ENCODE data around the gene ALDH1A3.

The ALDH1A3 gene

GRCh38 chr15:100949691-100950090, 70.1 kb downstream of the ALDH1A3 start:
- H3K4me1 Mint-ChIP-seq: peaks cover 17% of the 10 kb centered on the region
- H3K4me3 Mint-ChIP-seq: no peak overlapping the region
- TF ChIP-seq CTCF (IDR thresholded peaks at IDR 0.05; ENCODE audit: unreplicated experiment in 3 of 3): no peak
- no peaks in the 10 kb centered on the region for H3K36me3 Mint-ChIP-seq (ENCODE audit: low read depth)
- H3K27ac Mint-ChIP-seq: no peak overlapping the region
- no peaks in the 10 kb centered on the region for H3K27me3 Mint-ChIP-seq (ENCODE audit: low read depth)
- H3K9me3 Mint-ChIP-seq: no peaks in the 10 kb centered on the region

DNA sequence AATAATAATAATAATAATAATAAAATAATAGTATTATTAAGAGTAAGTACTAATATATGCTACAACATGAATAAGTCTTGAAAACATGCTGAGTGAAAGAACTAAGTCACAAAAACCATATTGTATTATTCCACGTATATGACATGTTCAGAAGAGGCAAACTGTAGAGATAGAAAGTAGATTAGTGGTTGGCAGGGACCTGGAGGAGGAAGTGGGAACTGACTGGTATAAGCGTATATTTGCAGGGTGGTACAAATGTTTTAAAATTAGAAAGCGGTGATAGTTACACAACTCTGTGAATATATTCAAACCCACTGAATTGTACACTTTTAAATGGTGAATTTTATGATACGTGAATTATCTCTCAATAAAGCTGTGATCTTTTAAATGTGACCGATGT, 72.3 kb downstream of the ALDH1A3 start:
- Mint-ChIP-seq H3K9me3 (no peaks in the 10 kb centered on the region), H3K27ac (no peak overlapping the region), H3K36me3 (ENCODE audit: low read depth) (no peaks in the 10 kb centered on the region), H3K4me3 (no peak overlapping the region), H3K4me1 (peaks cover 13% of the 10 kb centered on the region), H3K27me3 (ENCODE audit: low read depth) (no peaks in the 10 kb centered on the region)
- TF ChIP-seq CTCF (IDR thresholded peaks at IDR 0.05; ENCODE audit: unreplicated experiment in 3 of 3): no peak

GRCh38 chr15:100952566-100952965, 72.9 kb downstream of the ALDH1A3 start:
- Mint-ChIP-seq H3K36me3 (ENCODE audit: low read depth) (no peaks in the 10 kb centered on the region), H3K4me1 (peaks cover 11% of the 10 kb centered on the region), H3K9me3 (no peaks in the 10 kb centered on the region), H3K27ac (no peak overlapping the region), H3K4me3 (no peak overlapping the region), H3K27me3 (ENCODE audit: low read depth) (no peaks in the 10 kb centered on the region)
- TF ChIP-seq CTCF (IDR thresholded peaks at IDR 0.05; ENCODE audit: unreplicated experiment in 3 of 3): no peak

DNA sequence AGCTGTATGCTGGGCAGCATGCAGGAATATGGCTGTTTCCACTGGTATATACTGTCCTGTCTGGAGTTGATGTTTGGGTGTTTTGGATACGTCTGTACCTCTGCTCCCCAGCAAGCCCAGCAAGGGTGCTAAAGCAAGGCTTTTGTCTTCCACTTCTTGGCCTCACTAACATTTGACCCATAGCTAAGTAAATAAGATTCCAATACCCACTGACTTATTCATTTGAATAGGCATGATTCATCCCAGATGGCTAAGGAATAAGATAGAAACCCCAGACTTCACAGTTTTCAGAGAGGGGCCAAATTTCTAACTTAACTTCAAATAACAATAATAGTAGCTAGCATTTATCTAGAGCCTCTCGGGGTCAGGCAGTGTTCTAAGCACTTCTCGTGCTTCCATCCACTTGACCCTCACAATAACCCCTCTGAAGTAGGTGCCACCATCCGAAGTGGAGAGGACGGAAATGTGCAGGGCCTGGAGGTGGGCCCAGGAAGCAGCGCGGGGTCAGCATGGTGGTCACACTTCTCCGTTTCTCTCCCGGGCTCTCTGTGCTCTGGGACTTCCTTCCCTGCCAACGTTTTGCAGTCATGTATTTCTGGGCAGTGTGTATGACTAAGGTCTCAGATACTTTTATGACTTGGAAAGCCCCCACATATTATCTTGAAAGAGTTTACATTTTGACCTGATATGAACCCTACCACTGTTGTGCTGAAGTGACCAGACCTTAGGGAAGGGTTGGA, 78.9 kb downstream of the ALDH1A3 start:
- Mint-ChIP-seq H3K27me3 (ENCODE audit: low read depth) (peaks cover 10% of the 10 kb centered on the region), H3K4me1 (peaks cover 7% of the 10 kb centered on the region), H3K9me3 (no peaks in the 10 kb centered on the region), H3K27ac (no peak overlapping the region), H3K4me3 (no peak overlapping the region), H3K36me3 (ENCODE audit: low read depth) (no peaks in the 10 kb centered on the region)
- no peak for TF ChIP-seq CTCF (IDR thresholded peaks at IDR 0.05; ENCODE audit: unreplicated experiment in 3 of 3)

- H3K9me3 Mint-ChIP-seq: no peaks in the 10 kb centered on the region
- H3K4me1 Mint-ChIP-seq: peaks cover 7% of the 10 kb centered on the region
- H3K36me3 Mint-ChIP-seq (ENCODE audit: low read depth): no peaks in the 10 kb centered on the region
- H3K27ac Mint-ChIP-seq: no peak overlapping the region
- TF ChIP-seq CTCF (IDR thresholded peaks at IDR 0.05; ENCODE audit: unreplicated experiment in 3 of 3): no peak
- peaks cover 10% of the 10 kb centered on the region for H3K27me3 Mint-ChIP-seq (ENCODE audit: low read depth)
- no peak overlapping the region for H3K4me3 Mint-ChIP-seq
These were observed 79.7 kb downstream of the ALDH1A3 start for GRCh38 chr15:100959066-100960050.

All from nephron (organoid).